GM23338 (cell line): ENCODE measurements around the gene METTL13. TPM values are rescaled to one million over a fixed set of nuclear protein-coding genes. Genes with fewer than 3 reads are reported as not detected.

Experiments used
- ATAC-seq: fragments of 200-7000 bp; cut with Tn5 transposase; 3 replicates; pipeline ENCODE4 v1.9.1; 2020
- DNase-seq: peaks from one replicate; pipeline ENCODE4 v3.0.0-alpha.2; 2015; ENCODE audit warnings: low spot score
- H2AFZ ChIP-seq: fragments of 200-600 bp; sonication (generic); 2 replicates; pipeline ENCODE4 v1.8.0; 2016; ENCODE audit warnings: antibody characterized with exemption, mild to moderate bottlenecking, moderate library complexity
- H3F3A ChIP-seq: fragments of 200-600 bp; sonication (generic); replicated peaks from 2 replicates; pipeline ENCODE4 v1.8.0; 2017; ENCODE audit warnings: antibody characterized with exemption, mixed run types, low read depth
- H3K27ac ChIP-seq: fragments of 200-600 bp; sonication (generic); 2 replicates; pipeline ENCODE4 v1.6.1; 2016; ENCODE audit warnings: low read depth
- H3K27me3 ChIP-seq: fragments of 200-600 bp; sonication (generic); 2 replicates; pipeline ENCODE4 v1.8.0; 2016; ENCODE audit warnings: mild to moderate bottlenecking, mixed run types, moderate library complexity; ENCODE audit not compliant: insufficient read depth
- H3K36me3 ChIP-seq: fragments of 200-600 bp; sonication (generic); 2 replicates; pipeline ENCODE4 v1.8.0; 2016; ENCODE audit warnings: mild to moderate bottlenecking; ENCODE audit not compliant: insufficient read depth
- H3K4me1 ChIP-seq: fragments of 200-600 bp; sonication (generic); 2 replicates; pipeline ENCODE4 v1.8.0; 2016; ENCODE audit warnings: mild to moderate bottlenecking, moderate library complexity; ENCODE audit not compliant: insufficient read depth
- H3K4me2 ChIP-seq: fragments of 200-600 bp; sonication (generic); 2 replicates; pipeline ENCODE4 v1.7.1; 2017; ENCODE audit warnings: mixed run types
- H3K4me3 ChIP-seq: fragments of 200-600 bp; sonication (generic); 2 replicates; pipeline ENCODE4 v1.6.1; 2016; ENCODE audit warnings: mixed run types
- H3K79me2 ChIP-seq: fragments of 200-600 bp; sonication (generic); replicated peaks from 2 replicates; pipeline ENCODE4 v1.8.0; 2017; ENCODE audit warnings: mild to moderate bottlenecking; ENCODE audit not compliant: insufficient read depth
- H3K9me2 ChIP-seq: fragments of 200-600 bp; sonication (generic); 2 replicates; pipeline ENCODE4 v1.8.0; 2017; ENCODE audit not compliant: insufficient read depth
- H4K20me1 ChIP-seq: fragments of 200-600 bp; sonication (generic); replicated peaks from 2 replicates; pipeline ENCODE4 v1.8.0; 2017; ENCODE audit warnings: mild to moderate bottlenecking; ENCODE audit not compliant: insufficient read depth
- H3K27ac Mint-ChIP-seq: 2 replicates; pipeline ENCODE4 v1.8.0; 2020; ENCODE audit warnings: inconsistent platforms, mild to moderate bottlenecking, moderate library complexity, mixed read lengths
- H3K27me3 Mint-ChIP-seq: 3 replicates; pipeline ENCODE4 v1.8.0; 2022; ENCODE audit warnings: low read depth, mild to moderate bottlenecking, moderate library complexity, mixed read lengths, inconsistent platforms; ENCODE audit not compliant: insufficient read depth, poor library complexity
- H3K36me3 Mint-ChIP-seq: 3 replicates; pipeline ENCODE4 v1.8.0; 2021; ENCODE audit warnings: low read depth, mild to moderate bottlenecking, inconsistent platforms, moderate library complexity, mixed read lengths
- H3K4me1 Mint-ChIP-seq: 3 replicates; pipeline ENCODE4 v1.8.0; 2020; ENCODE audit warnings: mild to moderate bottlenecking, inconsistent platforms, mixed read lengths
- H3K4me3 Mint-ChIP-seq: 3 replicates; pipeline ENCODE4 v1.8.0; 2021; ENCODE audit warnings: moderate library complexity, mild to moderate bottlenecking, inconsistent platforms, mixed read lengths
- H3K9me3 Mint-ChIP-seq: 3 replicates; pipeline ENCODE4 v1.8.0; 2020; ENCODE audit warnings: moderate library complexity, mild to moderate bottlenecking, inconsistent platforms, mixed read lengths
- CTCF ChIP-seq, 2 experiments: fragments of 200-600 bp in 1 of 2; sonication (generic) in 1 of 2; conservative IDR thresholded peaks; 2 replicates each; pipeline versions ENCODE4 v1.5.1 to v1.6.1; 2016 to 2017; ENCODE audit warnings: antibody characterized with exemption in 2 of 2, low read depth in 2 of 2, mild to moderate bottlenecking in 2 of 2, moderate library complexity in 1 of 2
- ETS1 ChIP-seq: IDR thresholded peaks from 2 replicates; pipeline ENCODE4 v1.6.1; 2016; ENCODE audit warnings: antibody characterized with exemption
- EZH2 ChIP-seq: fragments of 200-600 bp; sonication (generic); IDR thresholded peaks from one replicate; pipeline ENCODE4 v1.8.0; 2017; ENCODE audit warnings: antibody characterized with exemption, mild to moderate bottlenecking, low read depth; ENCODE audit not compliant: unreplicated experiment
- EZH2phosphoT487 ChIP-seq: fragments of 200-600 bp; sonication (generic); IDR thresholded peaks from one replicate; pipeline ENCODE4 v1.8.1; 2018; ENCODE audit warnings: antibody characterized with exemption; ENCODE audit not compliant: unreplicated experiment
- NANOG ChIP-seq: IDR thresholded peaks from 2 replicates; pipeline ENCODE4 v1.6.1; 2016; ENCODE audit warnings: antibody characterized with exemption, borderline replicate concordance
- POLR2AphosphoS5 ChIP-seq: IDR thresholded peaks from 2 replicates; pipeline ENCODE4 v1.6.1; 2016; ENCODE audit warnings: antibody characterized with exemption, low read depth
- ZNF462 ChIP-seq: fragments of 250-450 bp; sonication (Bioruptor Pico); IDR thresholded peaks from 2 replicates; pipeline ENCODE4 v1.5.0; 2020; ENCODE audit warnings: mild to moderate bottlenecking, moderate library complexity
- polyA plus RNA-seq: library from polyadenylated mRNA; unstranded; fragments of >200 nt; fragmentation: Nextera tagmentation; extraction: Ambion mirVana; gene quantifications from 2 replicates; pipeline ENCODE4 v1.2.1, GENCODE V29; 2016
- total RNA-seq: library from RNA; depleted of rRNA; stranded (reverse); fragments of >200 nt; shearing (Covaris generic); gene quantifications from 2 replicates; pipeline ENCODE4 v1.2.3, GENCODE V29; 2014

METTL13 gene
- total and polyA plus RNA-seq, 2 experiments from 2014 or later, result 21.0 to 45.4 TPM

DNA sequence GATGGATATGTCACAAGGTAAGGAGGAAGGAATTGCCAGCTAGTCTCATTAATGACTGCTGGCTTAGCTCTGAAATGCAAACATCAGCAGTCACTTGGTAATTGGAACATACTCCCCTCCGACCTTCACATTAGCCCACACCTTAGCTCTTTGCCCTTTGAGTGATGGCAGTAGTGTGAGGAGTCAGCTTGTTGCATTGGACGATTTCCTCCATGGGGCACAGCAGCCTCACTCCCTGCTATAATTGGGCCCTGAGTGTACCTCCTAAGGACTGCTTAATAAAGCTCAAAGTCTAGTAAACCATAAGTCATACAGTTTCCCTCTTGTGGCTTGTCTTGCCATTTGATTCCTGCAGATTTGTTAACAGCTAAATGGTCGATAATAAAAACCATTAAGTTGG lies 19.4 kb downstream of the METTL13 start (continued):
- TF ChIP-seq ZNF462 (CRISPR knock-in tag), result no peak
- no peak for TF ChIP-seq POLR2AphosphoS5
- TF ChIP-seq EZH2, result no peak
- no peak for TF ChIP-seq ETS1
- TF ChIP-seq NANOG, result no peak

DNA sequence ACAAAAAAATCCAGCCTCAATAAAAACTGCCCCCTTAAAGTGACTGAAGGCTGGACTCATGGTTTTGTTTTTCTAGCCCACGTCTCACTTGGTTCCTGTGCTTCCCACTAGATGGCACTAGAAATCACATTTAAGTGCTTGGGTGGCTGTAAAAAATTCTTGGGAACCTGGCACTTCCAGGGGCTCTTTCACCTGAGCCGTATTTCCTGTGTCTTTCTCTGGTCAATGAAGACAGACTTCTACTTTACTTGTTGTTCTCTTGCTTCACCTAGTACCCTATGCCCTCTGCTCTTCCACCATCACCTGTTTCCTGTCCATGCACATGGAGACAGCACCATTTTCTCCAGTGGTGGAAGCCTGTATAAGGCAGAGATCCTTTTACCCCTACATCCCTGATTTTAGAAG lies 20.0 kb downstream of the METTL13 start:
- peak overlapping the region; percentile 90 for H3K27ac Mint-ChIP-seq
- peak; percentile 91 for DNase-seq
- no peak overlapping the region for H2AFZ ChIP-seq

More for the DNA sequence above, 20.0 kb downstream of the METTL13 start:
- peaks cover 35% of the 10 kb centered on the region for H3K4me1 Mint-ChIP-seq
- Histone ChIP-seq H4K20me1 (no peaks in the 10 kb centered on the region), H3K4me2 (0 out of 2 replicates have a peak overlapping the region, but pooled peaks have one; percentile 12), H3K4me1 (peaks cover 18% of the 10 kb centered on the region), H3K36me3 (no peaks in the 10 kb centered on the region), H3K9me2 (no peaks in the 10 kb centered on the region; the same call in 1 of the 2 replicates), H3F3A (no peaks in the 10 kb centered on the region; the same call in 1 of the 2 replicates), H3K79me2 (no peaks in the 10 kb centered on the region), H3K4me3 (no peak overlapping the region), H3K27ac (peak overlapping the region; percentile 48; the same call in 1 of the 2 replicates), H3K27me3 (no peaks in the 10 kb centered on the region)
- TF ChIP-seq EZH2phosphoT487, result no peak
- peak; percentile 86 to 88 for TF ChIP-seq CTCF (conservative IDR thresholded peaks at IDR 0.05; ENCODE audit: low read depth in 2 of 2)
- ATAC-seq, result peak; percentile 81
- H3K36me3 Mint-ChIP-seq, result peaks cover 12% of the 10 kb centered on the region
- no peak overlapping the region for H3K4me3 Mint-ChIP-seq
- H3K27me3 Mint-ChIP-seq, result peaks cover 10% of the 10 kb centered on the region
- H3K9me3 Mint-ChIP-seq, result no peaks in the 10 kb centered on the region
